IPS-18a (cell line): Measurements from ENCODE around the gene MRTFB.

Experiments
- H3K27ac ChIP-seq: one replicate; pipeline ENCODE4 v1.5.1; 2013; ENCODE audit warnings: low read length
- H3K27me3 ChIP-seq: one replicate; pipeline ENCODE4 v1.6.1; 2013; ENCODE audit warnings: mild to moderate bottlenecking, low read length; ENCODE audit not compliant: control insufficient read depth, insufficient read depth
- H3K36me3 ChIP-seq: one replicate; pipeline ENCODE4 v1.6.1; 2013; ENCODE audit warnings: low read depth, low read length; ENCODE audit not compliant: control insufficient read depth
- H3K4me1 ChIP-seq: one replicate; pipeline ENCODE4 v1.6.1; 2013; ENCODE audit warnings: low read depth, low read length; ENCODE audit not compliant: control insufficient read depth
- H3K4me3 ChIP-seq: one replicate; pipeline ENCODE4 v1.5.1; 2013; ENCODE audit warnings: low read length
- H3K9ac ChIP-seq: one replicate; pipeline ENCODE4 v1.6.1; 2013; ENCODE audit warnings: mild to moderate bottlenecking, low read length, moderate library complexity
- H3K9me3 ChIP-seq: one replicate; pipeline ENCODE4 v1.6.1; 2013; ENCODE audit warnings: low read depth, low read length; ENCODE audit not compliant: control insufficient read depth

Gene MRTFB

DNA sequence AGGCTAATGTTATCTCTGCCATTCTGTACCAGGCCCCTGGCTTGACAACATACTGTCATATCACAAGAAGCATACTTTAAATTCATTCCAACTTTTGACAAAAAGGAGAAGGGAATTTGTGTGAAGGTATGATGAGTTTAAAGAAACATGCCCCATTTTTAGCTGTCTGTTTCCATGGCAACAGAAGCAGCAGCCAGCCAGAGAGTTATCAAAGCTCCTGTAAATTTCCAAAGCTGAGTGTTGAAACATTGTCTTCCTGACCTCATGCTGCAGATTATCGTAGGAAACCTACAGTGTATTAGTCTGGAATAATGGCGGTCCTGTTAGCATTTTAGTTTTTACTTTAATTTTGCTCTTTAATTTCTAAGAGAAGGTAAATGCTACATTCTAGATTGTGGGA, 124.9 kb downstream of the MRTFB start:
- no peaks in the 10 kb centered on the region for H3K4me1 ChIP-seq
- H3K36me3 ChIP-seq: no peaks in the 10 kb centered on the region
- no peaks in the 10 kb centered on the region for H3K27me3 ChIP-seq
- H3K27ac ChIP-seq: no peak overlapping the region
- H3K9ac ChIP-seq: no peak overlapping the region
- H3K9me3 ChIP-seq: no peaks in the 10 kb centered on the region
- no peak overlapping the region for H3K4me3 ChIP-seq

DNA sequence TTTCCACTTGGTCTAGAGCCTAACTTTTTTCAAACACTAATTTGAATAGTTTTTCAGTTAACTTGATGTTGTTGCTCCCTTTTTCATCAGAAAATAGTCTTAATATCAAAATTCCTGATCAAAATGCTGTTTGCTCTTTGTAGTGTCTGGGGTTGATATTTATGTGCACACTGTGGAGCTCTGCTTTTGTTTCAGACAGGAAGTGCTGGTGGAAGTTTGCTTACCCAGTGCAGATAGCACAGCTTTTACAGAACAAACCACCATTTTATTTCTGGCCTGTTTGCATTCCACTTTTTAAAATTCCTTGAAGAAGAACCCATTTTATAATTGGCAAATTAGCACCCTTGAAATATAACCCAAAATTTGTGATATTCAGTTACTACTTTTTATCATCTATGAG, 125.4 kb downstream of the MRTFB start:
- no peaks in the 10 kb centered on the region for H3K27me3 ChIP-seq
- H3K4me3 ChIP-seq: no peak overlapping the region
- H3K9ac ChIP-seq: no peak overlapping the region
- H3K36me3 ChIP-seq: no peaks in the 10 kb centered on the region
- no peaks in the 10 kb centered on the region for H3K4me1 ChIP-seq
- no peaks in the 10 kb centered on the region for H3K9me3 ChIP-seq
- H3K27ac ChIP-seq: no peak overlapping the region

GRCh38 chr16:14198012-14198411, 126.9 kb downstream of the MRTFB start:
- Histone ChIP-seq H3K9ac (no peak overlapping the region), H3K27ac (no peak overlapping the region), H3K4me3 (no peak overlapping the region), H3K9me3 (no peaks in the 10 kb centered on the region), H3K4me1 (peaks cover 3% of the 10 kb centered on the region), H3K36me3 (no peaks in the 10 kb centered on the region), H3K27me3 (no peaks in the 10 kb centered on the region)

DNA sequence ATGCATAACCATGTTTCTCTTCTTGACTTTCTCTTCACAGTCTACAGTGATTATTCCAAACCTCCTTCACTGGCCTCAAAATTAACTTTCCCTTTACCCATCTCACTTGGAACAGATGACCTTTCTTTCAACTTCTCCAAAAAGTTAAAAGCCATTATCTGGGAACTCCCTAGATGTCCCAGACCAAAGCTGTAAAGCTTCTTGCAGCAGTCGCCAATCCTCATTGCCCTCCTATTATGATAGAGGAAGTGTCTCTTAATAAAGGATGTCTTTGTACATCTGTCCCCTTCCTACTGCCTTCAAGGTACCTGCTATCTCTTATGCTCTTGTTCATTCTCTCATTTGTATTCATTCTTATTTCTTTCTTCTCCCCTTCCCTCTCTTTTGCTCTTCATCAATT, 127.5 kb downstream of the MRTFB start:
- H3K36me3 ChIP-seq: no peaks in the 10 kb centered on the region
- H3K4me3 ChIP-seq: no peak overlapping the region
- no peak overlapping the region for H3K27ac ChIP-seq
- no peaks in the 10 kb centered on the region for H3K9me3 ChIP-seq
- no peaks in the 10 kb centered on the region for H3K27me3 ChIP-seq
- H3K4me1 ChIP-seq: peaks cover 5% of the 10 kb centered on the region
- H3K9ac ChIP-seq: no peak overlapping the region

DNA sequence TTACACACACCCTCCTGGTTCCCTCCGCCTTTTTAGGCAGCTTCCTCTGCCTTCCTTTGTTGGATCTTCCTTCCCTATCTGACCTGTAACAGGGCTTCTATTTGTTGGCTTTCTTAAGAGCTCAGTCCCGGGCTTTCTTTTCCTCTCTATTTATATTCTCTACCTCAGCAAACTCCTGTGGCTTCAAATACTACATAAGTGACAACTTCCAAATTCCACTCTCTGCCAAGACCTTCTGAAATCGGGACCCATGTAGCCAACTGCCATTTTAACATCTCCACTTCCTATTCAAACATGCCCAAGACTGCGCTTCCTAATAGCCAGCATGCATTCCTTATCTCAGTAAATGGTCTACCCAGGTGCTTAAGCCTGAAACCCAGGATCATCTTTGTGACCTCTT, 128.1 kb downstream of the MRTFB start:
- Histone ChIP-seq H3K27me3 (no peaks in the 10 kb centered on the region), H3K36me3 (no peaks in the 10 kb centered on the region), H3K4me1 (peaks cover 5% of the 10 kb centered on the region)

DNA sequence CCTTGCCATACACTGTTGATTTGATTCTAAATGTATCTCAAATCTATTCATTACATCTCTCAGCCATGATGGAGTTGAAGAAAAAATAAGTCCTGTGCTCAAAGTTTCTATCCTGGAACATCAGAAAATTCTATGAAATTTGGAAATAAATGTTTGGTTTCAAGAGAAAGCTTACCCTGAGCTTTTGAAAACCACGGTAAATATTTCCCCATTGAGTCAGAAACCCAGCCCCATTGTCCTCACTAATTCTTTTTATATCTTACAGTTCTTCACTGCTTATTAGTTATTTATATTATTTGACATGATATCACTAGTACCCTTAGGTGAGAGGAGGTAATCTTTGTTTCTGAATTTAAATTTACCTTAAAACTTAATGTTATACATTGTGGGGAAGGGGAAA, 128.5 kb downstream of the MRTFB start:
- H3K4me3 ChIP-seq: no peak overlapping the region
- no peak overlapping the region for H3K27ac ChIP-seq
- peaks cover 5% of the 10 kb centered on the region for H3K4me1 ChIP-seq
- H3K27me3 ChIP-seq: no peaks in the 10 kb centered on the region
- H3K9ac ChIP-seq: no peak overlapping the region
- no peaks in the 10 kb centered on the region for H3K36me3 ChIP-seq
- H3K9me3 ChIP-seq: no peaks in the 10 kb centered on the region

More for the DNA sequence above, 128.1 kb downstream of the MRTFB start:
- H3K9me3 ChIP-seq: no peaks in the 10 kb centered on the region
- no peak overlapping the region for H3K9ac ChIP-seq
- H3K4me3 ChIP-seq: no peak overlapping the region
- no peak overlapping the region for H3K27ac ChIP-seq

DNA sequence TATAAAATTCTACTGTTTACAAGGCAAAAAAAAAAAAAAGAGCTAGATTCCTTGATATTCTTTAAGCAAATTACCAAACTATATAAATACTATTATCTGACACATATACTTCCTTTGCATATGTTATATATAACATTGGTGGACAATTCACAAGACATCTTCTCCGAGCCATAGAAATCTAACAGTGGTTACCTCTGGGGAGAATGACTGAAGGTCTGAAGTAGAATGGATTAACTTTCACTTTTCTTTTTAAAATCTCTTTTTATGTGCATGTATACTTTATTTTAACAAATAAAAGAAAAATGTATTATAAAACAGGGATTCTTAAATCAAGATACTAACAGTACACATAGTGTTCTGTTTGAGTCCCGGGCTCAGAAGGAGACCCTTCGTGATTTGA, 131.0 kb downstream of the MRTFB start:
- Histone ChIP-seq H3K9me3 (no peaks in the 10 kb centered on the region), H3K27me3 (no peaks in the 10 kb centered on the region), H3K4me1 (peaks cover 5% of the 10 kb centered on the region), H3K4me3 (no peak overlapping the region), H3K9ac (no peak overlapping the region), H3K36me3 (no peaks in the 10 kb centered on the region), H3K27ac (no peak overlapping the region)

DNA sequence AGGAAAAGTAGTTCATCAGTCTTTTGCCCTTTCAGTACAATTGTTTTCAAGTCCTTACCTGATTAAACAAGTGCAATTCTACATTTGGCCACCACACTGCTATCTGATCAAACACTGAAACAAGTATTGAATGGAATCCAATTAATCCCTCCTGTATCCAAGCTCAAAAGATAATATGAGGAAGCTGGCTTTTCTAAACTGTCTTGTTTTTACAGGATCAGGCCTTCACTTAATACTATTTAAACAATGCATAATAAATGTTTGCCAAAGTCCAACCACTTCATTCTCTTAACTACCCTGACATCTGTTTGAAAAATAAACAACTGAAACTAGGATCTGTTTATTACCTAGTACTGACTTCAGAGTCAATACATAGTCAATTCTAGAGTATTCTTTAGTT, 131.6 kb downstream of the MRTFB start:
- Histone ChIP-seq H3K36me3 (no peaks in the 10 kb centered on the region), H3K9ac (no peak overlapping the region), H3K4me3 (no peak overlapping the region), H3K4me1 (peaks cover 5% of the 10 kb centered on the region), H3K9me3 (no peaks in the 10 kb centered on the region), H3K27ac (no peak overlapping the region), H3K27me3 (no peaks in the 10 kb centered on the region)

- no peaks in the 10 kb centered on the region for H3K27me3 ChIP-seq
- peaks cover 5% of the 10 kb centered on the region for H3K4me1 ChIP-seq
- H3K9ac ChIP-seq: no peak overlapping the region
- no peaks in the 10 kb centered on the region for H3K36me3 ChIP-seq
- no peak overlapping the region for H3K4me3 ChIP-seq
- no peaks in the 10 kb centered on the region for H3K9me3 ChIP-seq
- no peak overlapping the region for H3K27ac ChIP-seq
Observed at GRCh38 chr16:14203166-14203565, 132.0 kb downstream of the MRTFB start.

DNA sequence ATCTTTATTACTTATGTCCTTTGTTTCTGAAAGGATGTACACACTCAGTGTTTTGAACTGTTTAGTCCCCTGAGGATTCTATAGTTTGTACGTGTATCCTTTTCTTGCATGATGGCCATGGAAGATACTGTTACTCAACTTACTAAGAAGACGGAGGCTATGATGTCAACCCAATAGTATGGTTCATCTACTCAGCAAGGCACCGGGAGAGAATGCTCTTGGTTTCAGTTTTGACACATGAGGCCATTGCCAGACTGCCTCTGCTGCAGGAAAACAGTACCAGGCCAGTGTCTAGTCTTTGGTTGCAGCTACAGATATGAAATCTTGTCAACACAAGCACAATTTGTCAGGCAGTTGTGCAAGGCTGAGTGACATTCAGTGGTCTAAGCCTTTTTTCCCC, 134.5 kb downstream of the MRTFB start:
- Histone ChIP-seq H3K27ac (no peak overlapping the region), H3K4me3 (no peak overlapping the region), H3K36me3 (no peaks in the 10 kb centered on the region), H3K9me3 (no peaks in the 10 kb centered on the region), H3K27me3 (no peaks in the 10 kb centered on the region), H3K9ac (no peak overlapping the region), H3K4me1 (peaks cover 5% of the 10 kb centered on the region)

GRCh38 chr16:14211856-14212543, 140.9 kb downstream of the MRTFB start:
- H3K27ac ChIP-seq: no peak overlapping the region
- H3K36me3 ChIP-seq: peaks cover 14% of the 10 kb centered on the region
- no peaks in the 10 kb centered on the region for H3K27me3 ChIP-seq
- no peak overlapping the region for H3K4me3 ChIP-seq
- H3K4me1 ChIP-seq: no peaks in the 10 kb centered on the region
- H3K9ac ChIP-seq: no peak overlapping the region
- H3K9me3 ChIP-seq: no peaks in the 10 kb centered on the region

DNA sequence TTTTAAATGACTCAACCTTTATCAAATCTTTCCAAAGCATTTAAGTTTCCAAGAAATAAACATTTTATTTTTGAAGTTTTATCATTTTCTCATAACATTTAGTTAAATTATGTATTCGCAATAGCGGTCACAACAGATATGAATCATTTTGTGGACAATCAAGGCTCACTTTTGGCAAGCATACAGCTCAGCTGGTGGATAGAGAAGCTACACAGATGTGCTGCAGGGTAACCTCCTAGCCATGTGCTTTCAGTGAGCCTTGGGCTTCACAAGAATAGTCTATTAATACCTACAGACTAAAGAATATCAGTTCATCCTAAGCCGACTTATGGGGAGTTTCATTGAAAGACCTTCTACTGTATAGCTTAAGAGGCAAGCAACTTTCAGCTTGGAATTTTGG, 144.8 kb downstream of the MRTFB start:
- Histone ChIP-seq H3K9me3 (no peaks in the 10 kb centered on the region), H3K4me3 (no peak overlapping the region), H3K4me1 (no peaks in the 10 kb centered on the region), H3K27me3 (no peaks in the 10 kb centered on the region), H3K36me3 (peaks cover 29% of the 10 kb centered on the region), H3K27ac (no peak overlapping the region), H3K9ac (no peak overlapping the region)
